GM19193 (cell line): ENCODE data around the gene MXD4.
A peak's percentile ranks its signal among the peaks of the same experiment; 100 is the strongest.

Experiments
- POLR2A ChIP-seq: IDR thresholded peaks from 4 replicates; pipeline ENCODE4 v1.6.1; 2011; ENCODE audit not compliant: insufficient read depth, insufficient read length; ENCODE audit errors: extremely low read depth

Gene MXD4

GRCh38 chr4:2285613-2286381 is 23.9 kb upstream of the MXD4 start:
- TF ChIP-seq POLR2A, result no peak

GRCh38 chr4:2284934-2285612 is 23.2 kb upstream of the MXD4 start:
- TF ChIP-seq POLR2A, result no peak

GRCh38 chr4:2284161-2284933 is 22.4 kb upstream of the MXD4 start:
- TF ChIP-seq POLR2A, result no peak

- no peak for TF ChIP-seq POLR2A
Observed at GRCh38 chr4:2283199-2283711, 21.3 kb upstream of the MXD4 start.

- TF ChIP-seq POLR2A, result peak; percentile 30
Observed at GRCh38 chr4:2281575-2282343, 19.9 kb upstream of the MXD4 start.

- no peak for TF ChIP-seq POLR2A
Observed at GRCh38 chr4:2280531-2281300, 18.8 kb upstream of the MXD4 start.

DNA sequence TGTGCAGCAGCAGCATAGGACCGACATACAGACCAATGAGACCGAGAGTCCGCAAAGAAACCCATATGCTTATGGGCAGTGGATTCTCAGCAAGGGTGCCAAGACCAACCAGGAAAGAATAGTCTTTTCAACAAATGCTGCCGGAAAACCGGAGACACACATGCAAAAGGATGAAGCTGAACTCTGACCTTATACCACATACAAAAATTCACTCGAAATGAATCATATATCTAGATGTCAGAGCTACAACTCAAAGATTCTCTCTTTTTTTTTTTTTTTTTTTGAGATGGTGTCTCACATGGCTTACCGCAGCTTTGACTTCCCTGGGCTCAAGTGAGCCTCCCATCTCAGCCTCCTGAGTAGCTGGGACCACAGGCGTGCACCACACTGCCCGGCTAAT is 16.0 kb upstream of the MXD4 start:
- TF ChIP-seq POLR2A, result no peak

- TF ChIP-seq POLR2A, result no peak
Observed at GRCh38 chr4:2276581-2277325, 14.8 kb upstream of the MXD4 start.

DNA sequence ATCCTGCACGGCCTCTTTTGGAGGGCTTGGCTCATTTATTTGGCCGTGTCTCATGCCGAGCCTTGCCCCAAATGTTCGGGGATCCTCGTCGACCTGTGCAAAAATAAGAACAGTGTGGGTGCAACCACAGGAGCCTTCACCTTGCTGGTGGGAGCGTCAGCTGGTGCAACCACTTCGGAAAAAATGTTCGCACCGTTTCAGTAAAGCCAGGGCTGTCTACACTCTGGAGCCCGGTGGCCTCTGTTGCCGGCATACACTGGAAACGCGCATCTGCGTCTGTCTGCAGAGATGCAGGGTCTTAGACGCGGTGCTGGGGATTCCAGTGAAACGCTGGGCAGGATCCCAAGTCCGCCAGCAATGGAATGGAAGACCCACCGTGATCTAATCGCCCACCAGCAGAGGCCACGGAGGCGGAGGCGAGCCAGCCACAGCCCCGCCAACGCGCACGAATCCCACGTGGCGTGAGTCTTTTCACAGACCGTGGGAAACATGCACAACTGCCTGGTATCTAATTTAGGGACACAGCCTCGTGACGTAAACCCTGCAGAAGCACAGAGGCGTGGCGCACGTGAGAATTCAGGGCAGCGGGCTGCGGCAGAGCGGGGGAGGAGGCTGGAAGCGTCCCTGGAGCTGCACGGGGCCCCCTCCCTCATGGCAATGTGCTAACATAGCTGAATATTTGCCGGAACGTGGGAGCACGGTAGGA is 13.8 kb upstream of the MXD4 start:
- TF ChIP-seq POLR2A, result no peak

DNA sequence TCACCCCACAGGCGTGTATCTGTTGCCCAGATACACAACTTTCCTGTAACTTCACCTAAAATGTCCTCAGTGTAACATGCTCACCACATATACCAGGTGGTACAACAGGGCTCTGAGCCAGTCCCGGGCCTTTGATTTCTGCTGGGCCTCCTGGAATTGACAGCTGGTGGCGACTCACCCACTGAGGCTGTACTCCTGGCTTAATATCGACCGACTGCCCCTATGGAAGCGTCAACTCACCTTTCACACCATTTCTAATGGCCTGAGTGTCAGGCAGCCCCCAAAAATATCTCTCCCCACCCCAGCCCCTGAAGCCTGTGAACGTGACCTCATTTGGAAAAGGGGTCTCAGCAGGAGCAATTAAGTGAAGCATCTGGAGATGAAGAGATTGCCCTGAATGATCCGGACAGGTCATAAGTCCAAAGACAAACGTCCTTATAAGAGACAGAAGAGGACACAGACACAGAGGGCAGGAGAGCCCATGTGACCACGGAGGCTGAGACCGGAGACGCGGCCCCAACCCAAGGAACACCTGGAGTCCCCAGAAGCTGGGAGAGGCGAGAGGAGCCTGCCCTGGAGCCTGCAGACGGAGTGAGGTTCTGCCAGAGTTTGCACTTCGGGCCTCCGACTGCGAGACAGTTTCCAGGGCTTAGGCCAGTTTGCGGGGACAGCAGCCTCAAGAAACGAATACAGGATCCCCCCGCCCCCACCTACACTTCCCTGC is 12.6 kb upstream of the MXD4 start:
- TF ChIP-seq POLR2A, result no peak

DNA sequence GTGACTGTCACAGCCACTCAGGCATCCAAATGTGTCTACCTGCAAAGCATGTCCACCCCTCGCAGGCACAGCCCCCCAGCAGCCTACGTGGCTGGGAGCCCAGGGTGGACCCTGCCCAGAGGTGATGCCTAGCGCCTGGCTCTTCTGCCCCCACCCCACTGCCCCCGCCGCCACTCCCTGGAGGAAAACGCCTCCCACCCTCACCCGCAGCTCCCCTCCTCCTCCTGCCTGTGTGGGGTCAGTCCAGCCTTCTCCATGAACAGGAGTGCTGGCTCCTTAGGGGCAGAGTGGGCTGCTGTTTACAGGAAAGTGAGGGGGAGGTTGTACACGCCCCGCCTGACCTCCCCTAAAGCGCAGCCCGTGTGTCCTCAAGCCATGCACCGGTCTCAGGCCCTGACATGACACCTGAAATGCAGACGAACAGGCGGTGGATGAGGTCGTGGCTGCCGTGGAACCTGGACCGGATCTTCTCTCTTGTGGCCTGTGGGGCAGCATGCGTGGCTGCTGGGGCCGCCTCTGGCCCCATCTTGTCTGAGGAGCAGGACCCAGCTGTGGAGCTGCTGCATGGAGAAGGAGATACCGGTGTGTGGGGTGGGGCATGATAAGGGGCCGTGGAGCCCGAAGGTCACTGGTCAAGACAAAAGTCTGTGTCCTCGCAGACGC is 11.9 kb upstream of the MXD4 start:
- no peak for TF ChIP-seq POLR2A
